Duodenal mucosa (tissue), 2 donors: ENCODE results near the gene TTLL5.

ENCODE experiments used
- H3K27ac ChIP-seq: one replicate; pipeline ENCODE4 v1.7.0; 2013; ENCODE audit warnings: low read depth, low read length
- H3K27me3 ChIP-seq, 2 donors: one replicate each; pipeline ENCODE4 v1.7.0; 2013; ENCODE audit warnings: low read length in 2 of 2, control low read depth in 1 of 2; ENCODE audit not compliant: insufficient read depth in 2 of 2, control insufficient read depth in 1 of 2
- H3K36me3 ChIP-seq, 2 donors: one replicate each; pipeline ENCODE4 v1.7.0; 2013; ENCODE audit warnings: low read length in 2 of 2, control low read depth in 1 of 2; ENCODE audit not compliant: insufficient read depth in 2 of 2, control insufficient read depth in 1 of 2
- H3K4me1 ChIP-seq, 2 donors: one replicate each; pipeline ENCODE4 v1.7.0; 2013; ENCODE audit warnings: low read length in 2 of 2, control low read depth in 1 of 2; ENCODE audit not compliant: insufficient read depth in 2 of 2, control insufficient read depth in 1 of 2
- H3K4me3 ChIP-seq, 2 donors: one replicate each; pipeline ENCODE4 v1.7.0; 2013; ENCODE audit warnings: low read length in 2 of 2, low read depth in 1 of 2
- H3K9ac ChIP-seq, 2 donors: one replicate each; pipeline ENCODE4 v1.7.0; 2013; ENCODE audit warnings: low read length in 2 of 2, low read depth in 1 of 2
- H3K9me3 ChIP-seq, 2 donors: one replicate each; pipeline ENCODE4 v1.7.0; 2013; ENCODE audit warnings: low read length in 2 of 2, control low read depth in 1 of 2; ENCODE audit not compliant: control insufficient read depth in 1 of 2

The TTLL5 gene

GRCh38 chr14:75630695-75631452, 30.2 kb upstream of the TTLL5 start:
- H3K4me3 ChIP-seq, result no peak overlapping the region
- H3K9me3 ChIP-seq, result no peaks in the 10 kb centered on the region
- peaks cover 3 to 27% of the 10 kb centered on the region in 2 donors for H3K4me1 ChIP-seq
- no peak overlapping the region for H3K27ac ChIP-seq
- H3K9ac ChIP-seq, result no peak overlapping the region
- H3K36me3 ChIP-seq, result peaks cover 5 to 9% of the 10 kb centered on the region in 2 donors
- no peaks in the 10 kb centered on the region for H3K27me3 ChIP-seq

- Histone ChIP-seq H3K27me3 (no peaks in the 10 kb centered on the region), H3K27ac (no peak overlapping the region), H3K36me3 (peaks cover 5 to 15% of the 10 kb centered on the region in 2 donors), H3K9me3 (no peaks in the 10 kb centered on the region), H3K4me1 (peaks cover 3 to 22% of the 10 kb centered on the region in 2 donors), H3K4me3 (no peak overlapping the region), H3K9ac (no peak overlapping the region)
These were observed 29.6 kb upstream of the TTLL5 start for GRCh38 chr14:75631453-75631831.

DNA sequence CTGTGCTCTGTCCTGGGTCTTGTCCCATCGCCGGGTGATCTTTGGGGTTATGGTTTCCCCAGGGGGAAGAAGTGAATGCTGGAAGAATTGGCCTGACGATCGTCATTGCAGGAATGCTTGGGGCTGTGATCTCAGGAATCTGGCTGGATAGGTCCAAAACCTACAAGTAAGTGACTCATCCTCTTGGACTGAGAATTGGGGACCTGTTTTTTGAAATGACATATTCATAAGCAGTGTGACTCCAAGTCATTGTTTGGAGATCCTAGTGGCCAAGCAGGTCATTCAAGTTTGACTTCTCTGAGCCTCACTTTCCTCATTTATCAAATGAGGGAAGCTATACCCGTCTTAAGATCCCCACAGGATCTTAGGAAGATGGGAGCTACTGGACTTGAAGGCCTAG, 26.2 kb upstream of the TTLL5 start:
- Histone ChIP-seq H3K27me3 (no peaks in the 10 kb centered on the region), H3K9ac (no peak overlapping the region), H3K36me3 (peaks cover 9 to 25% of the 10 kb centered on the region in 2 donors), H3K27ac (no peak overlapping the region), H3K4me3 (no peak overlapping the region), H3K4me1 (peaks cover 0 to 10% of the 10 kb centered on the region in 2 donors), H3K9me3 (no peaks in the 10 kb centered on the region)

GRCh38 chr14:75636100-75636692, 24.9 kb upstream of the TTLL5 start:
- H3K27me3 ChIP-seq, result no peaks in the 10 kb centered on the region
- H3K4me3 ChIP-seq, result no peak overlapping the region
- peaks cover 15 to 36% of the 10 kb centered on the region in 2 donors for H3K36me3 ChIP-seq
- H3K4me1 ChIP-seq, result peaks cover 0 to 4% of the 10 kb centered on the region in 2 donors
- no peak overlapping the region for H3K27ac ChIP-seq
- no peak overlapping the region for H3K9ac ChIP-seq
- no peaks in the 10 kb centered on the region for H3K9me3 ChIP-seq

DNA sequence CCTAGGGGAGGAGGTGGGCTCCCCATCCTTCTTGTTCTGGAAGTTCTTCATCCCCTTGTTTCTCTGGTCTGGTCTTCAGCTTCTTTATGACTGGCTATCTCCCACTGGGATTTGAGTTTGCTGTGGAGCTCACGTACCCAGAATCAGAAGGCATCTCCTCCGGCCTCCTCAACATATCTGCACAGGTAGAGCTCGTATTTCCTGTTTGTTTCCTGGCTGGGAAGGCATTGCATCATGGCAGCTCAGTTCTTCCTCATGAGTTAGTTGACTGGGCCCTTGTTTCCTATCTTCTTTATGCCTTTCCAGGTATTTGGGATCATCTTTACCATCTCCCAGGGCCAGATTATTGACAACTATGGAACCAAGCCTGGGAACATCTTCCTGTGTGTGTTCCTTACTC, 20.2 kb upstream of the TTLL5 start:
- no peaks in the 10 kb centered on the region for H3K9me3 ChIP-seq
- H3K27ac ChIP-seq, result no peak overlapping the region
- H3K4me1 ChIP-seq, result no peaks in the 10 kb centered on the region
- H3K27me3 ChIP-seq, result no peaks in the 10 kb centered on the region
- peaks cover 12 to 56% of the 10 kb centered on the region in 2 donors for H3K36me3 ChIP-seq
- no peak overlapping the region for H3K4me3 ChIP-seq
- H3K9ac ChIP-seq, result no peak overlapping the region

- no peak overlapping the region for H3K9ac ChIP-seq
- H3K36me3 ChIP-seq, result peaks cover 19 to 70% of the 10 kb centered on the region in 2 donors
- no peak overlapping the region for H3K27ac ChIP-seq
- no peak overlapping the region for H3K4me3 ChIP-seq
- no peaks in the 10 kb centered on the region for H3K27me3 ChIP-seq
- no peaks in the 10 kb centered on the region for H3K9me3 ChIP-seq
- H3K4me1 ChIP-seq, result no peaks in the 10 kb centered on the region
These were observed 17.1 kb upstream of the TTLL5 start for GRCh38 chr14:75643985-75644384.

GRCh38 chr14:75645056-75645455, 16.0 kb upstream of the TTLL5 start:
- Histone ChIP-seq H3K4me1 (no peaks in the 10 kb centered on the region), H3K9me3 (no peaks in the 10 kb centered on the region), H3K27me3 (no peaks in the 10 kb centered on the region), H3K36me3 (peaks cover 19 to 76% of the 10 kb centered on the region in 2 donors), H3K27ac (no peak overlapping the region), H3K9ac (no peak overlapping the region), H3K4me3 (no peak overlapping the region)

DNA sequence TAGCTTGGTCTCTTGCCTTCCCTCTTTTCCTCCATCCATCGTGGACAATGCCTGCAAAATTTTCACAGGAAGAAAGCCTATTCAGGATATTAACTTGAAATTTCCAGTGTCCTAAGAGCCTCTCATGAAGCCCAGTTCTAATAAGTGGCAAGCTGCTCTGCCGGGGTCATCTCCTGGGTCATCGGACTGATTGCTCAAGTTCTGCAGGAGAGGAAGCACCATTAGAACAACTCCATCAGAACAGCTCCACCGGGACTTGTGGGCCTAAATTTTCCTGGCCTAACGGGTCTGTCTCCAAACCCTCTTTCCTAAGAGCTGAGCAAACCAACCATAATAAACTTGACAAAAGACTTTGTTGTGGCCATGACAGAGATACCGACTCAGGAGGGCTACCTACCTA, 14.3 kb upstream of the TTLL5 start:
- Histone ChIP-seq H3K27ac (no peak overlapping the region), H3K4me3 (no peak overlapping the region), H3K9me3 (no peaks in the 10 kb centered on the region), H3K36me3 (peaks cover 16 to 79% of the 10 kb centered on the region in 2 donors), H3K4me1 (no peaks in the 10 kb centered on the region), H3K27me3 (no peaks in the 10 kb centered on the region), H3K9ac (no peak overlapping the region)

GRCh38 chr14:75647640-75648039, 13.4 kb upstream of the TTLL5 start:
- H3K4me1 ChIP-seq, result no peaks in the 10 kb centered on the region
- H3K27me3 ChIP-seq, result no peaks in the 10 kb centered on the region
- H3K36me3 ChIP-seq, result peaks cover 20 to 80% of the 10 kb centered on the region in 2 donors
- H3K4me3 ChIP-seq, result no peak overlapping the region
- no peak overlapping the region for H3K27ac ChIP-seq
- no peak overlapping the region for H3K9ac ChIP-seq
- H3K9me3 ChIP-seq, result no peaks in the 10 kb centered on the region

- Histone ChIP-seq H3K27me3 (no peaks in the 10 kb centered on the region), H3K4me1 (no peaks in the 10 kb centered on the region), H3K9me3 (no peaks in the 10 kb centered on the region), H3K36me3 (peaks cover 20 to 75% of the 10 kb centered on the region in 2 donors), H3K9ac (no peak overlapping the region), H3K4me3 (no peak overlapping the region), H3K27ac (no peak overlapping the region)
These were observed 12.8 kb upstream of the TTLL5 start for GRCh38 chr14:75648066-75648838.
